Nephron (organoid): ENCODE results near the gene KLHL21.
"Not testable (repeated sequence)": the region's sequence is repeated elsewhere in the genome, so short reads cannot be mapped to it uniquely, and the experiment has no call there.

Experiments used
- H3K27ac Mint-ChIP-seq, 3 experiments: 2 replicates each; pipeline ENCODE4 v1.8.0; 2020; ENCODE audit warnings: mixed read lengths in 3 of 3, mild to moderate bottlenecking in 2 of 3, moderate library complexity in 1 of 3
- H3K27me3 Mint-ChIP-seq: 2 replicates; pipeline ENCODE4 v1.8.0; 2021; ENCODE audit warnings: low read depth, mild to moderate bottlenecking, moderate library complexity, mixed read lengths
- H3K36me3 Mint-ChIP-seq: 2 replicates; pipeline ENCODE4 v1.8.0; 2020; ENCODE audit warnings: low read depth, mixed read lengths
- H3K4me1 Mint-ChIP-seq: 2 replicates; pipeline ENCODE4 v1.8.0; 2020; ENCODE audit warnings: mixed read lengths
- H3K4me3 Mint-ChIP-seq, 3 experiments: 2 replicates each; pipeline ENCODE4 v1.8.0; 2020; ENCODE audit warnings: mild to moderate bottlenecking in 3 of 3, mixed read lengths in 3 of 3, moderate library complexity in 2 of 3
- H3K9me3 Mint-ChIP-seq: 2 replicates; pipeline ENCODE4 v1.8.0; 2020; ENCODE audit warnings: mixed read lengths
- TF ChIP-seq, protein P1 (sequence below), 3 experiments: fragments of 200-600 bp; sonication (generic); IDR thresholded peaks; one replicate each; pipeline ENCODE4 v1.5.0; 2021; ENCODE audit warnings: antibody characterized with exemption in 3 of 3; ENCODE audit not compliant: unreplicated experiment in 3 of 3

The KLHL21 gene

DNA sequence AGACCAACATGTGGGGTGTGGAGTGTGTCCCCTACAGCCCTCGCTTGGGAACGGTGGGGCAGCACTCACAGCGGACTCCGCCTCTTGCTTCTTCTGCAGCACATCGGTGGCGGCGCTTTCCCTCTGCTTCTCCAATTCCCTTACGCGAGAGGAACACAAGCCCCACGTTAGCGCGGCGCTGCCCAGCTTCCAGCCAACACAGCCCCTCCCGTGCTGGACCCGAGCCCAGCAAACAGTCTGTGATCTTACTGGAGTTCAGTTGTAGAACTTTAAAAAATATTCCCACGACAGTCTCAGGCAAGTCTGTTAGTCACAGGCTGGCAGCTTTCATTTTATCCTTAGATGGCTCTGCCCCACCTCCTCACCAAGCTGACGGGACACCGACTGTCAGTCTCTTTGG is 35.6 kb upstream of the KLHL21 start:
- peaks cover 43% of the 10 kb centered on the region for H3K4me1 Mint-ChIP-seq
- H3K36me3 Mint-ChIP-seq = peaks cover 69% of the 10 kb centered on the region
- TF ChIP-seq, protein P1, sequence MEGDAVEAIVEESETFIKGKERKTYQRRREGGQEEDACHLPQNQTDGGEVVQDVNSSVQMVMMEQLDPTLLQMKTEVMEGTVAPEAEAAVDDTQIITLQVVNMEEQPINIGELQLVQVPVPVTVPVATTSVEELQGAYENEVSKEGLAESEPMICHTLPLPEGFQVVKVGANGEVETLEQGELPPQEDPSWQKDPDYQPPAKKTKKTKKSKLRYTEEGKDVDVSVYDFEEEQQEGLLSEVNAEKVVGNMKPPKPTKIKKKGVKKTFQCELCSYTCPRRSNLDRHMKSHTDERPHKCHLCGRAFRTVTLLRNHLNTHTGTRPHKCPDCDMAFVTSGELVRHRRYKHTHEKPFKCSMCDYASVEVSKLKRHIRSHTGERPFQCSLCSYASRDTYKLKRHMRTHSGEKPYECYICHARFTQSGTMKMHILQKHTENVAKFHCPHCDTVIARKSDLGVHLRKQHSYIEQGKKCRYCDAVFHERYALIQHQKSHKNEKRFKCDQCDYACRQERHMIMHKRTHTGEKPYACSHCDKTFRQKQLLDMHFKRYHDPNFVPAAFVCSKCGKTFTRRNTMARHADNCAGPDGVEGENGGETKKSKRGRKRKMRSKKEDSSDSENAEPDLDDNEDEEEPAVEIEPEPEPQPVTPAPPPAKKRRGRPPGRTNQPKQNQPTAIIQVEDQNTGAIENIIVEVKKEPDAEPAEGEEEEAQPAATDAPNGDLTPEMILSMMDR (IDR thresholded peaks at IDR 0.05; ENCODE audit: unreplicated experiment in 3 of 3) = no peak
- no peaks in the 10 kb centered on the region for H3K27me3 Mint-ChIP-seq
- no peak overlapping the region for H3K4me3 Mint-ChIP-seq
- H3K27ac Mint-ChIP-seq = peak overlapping the region in 2 of 3 experiments; percentile 33 to 45
- no peaks in the 10 kb centered on the region for H3K9me3 Mint-ChIP-seq

DNA sequence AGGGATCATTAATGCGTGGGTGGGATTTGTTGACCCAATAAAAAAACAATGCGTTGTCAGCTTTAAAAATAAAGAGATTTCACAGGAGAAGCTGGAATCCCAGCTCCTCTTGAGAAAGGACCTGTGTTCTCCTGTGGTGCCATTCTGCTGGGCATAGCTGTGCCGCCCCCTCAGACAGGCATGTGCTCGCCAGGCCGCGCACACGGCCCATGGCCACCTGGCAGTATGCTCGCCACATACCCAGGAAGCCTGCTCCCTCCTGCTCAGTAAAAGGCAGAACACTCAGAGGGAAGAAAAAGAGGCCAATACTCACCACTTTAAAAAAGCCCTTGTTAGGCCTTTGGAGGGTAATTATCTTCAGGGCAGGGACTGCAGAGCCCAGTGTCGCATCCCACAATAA is 35.1 kb upstream of the KLHL21 start:
- no peaks in the 10 kb centered on the region for H3K9me3 Mint-ChIP-seq
- TF ChIP-seq, protein P1 (IDR thresholded peaks at IDR 0.05; ENCODE audit: unreplicated experiment in 3 of 3) = no peak
- no peak overlapping the region for H3K4me3 Mint-ChIP-seq
- no peaks in the 10 kb centered on the region for H3K27me3 Mint-ChIP-seq
- H3K36me3 Mint-ChIP-seq = peaks cover 70% of the 10 kb centered on the region
- peaks cover 43% of the 10 kb centered on the region for H3K4me1 Mint-ChIP-seq
- H3K27ac Mint-ChIP-seq = peak overlapping the region in 2 of 3 experiments; percentile 33 to 45

DNA sequence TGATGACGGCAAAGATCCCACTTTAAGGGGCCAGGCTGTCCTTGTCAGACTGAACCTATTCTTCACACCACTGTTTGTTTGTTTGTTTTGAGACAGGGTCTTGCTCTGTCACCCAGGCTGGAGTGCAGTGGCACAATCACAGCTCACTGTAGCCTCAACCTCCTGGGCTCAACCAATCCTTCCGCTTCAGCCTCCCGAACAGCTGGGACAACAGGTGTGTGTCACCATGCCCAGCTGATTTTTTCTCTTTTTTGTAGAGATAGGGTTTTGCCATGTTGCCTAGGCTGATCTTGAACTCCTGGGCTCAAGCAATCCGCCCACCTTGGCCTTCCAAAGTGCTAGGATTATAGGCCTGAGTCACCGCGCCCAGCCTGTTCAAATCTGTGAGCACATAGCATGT is 34.1 kb upstream of the KLHL21 start:
- not testable (repeated sequence) for H3K4me3 Mint-ChIP-seq, H3K9me3 Mint-ChIP-seq, H3K27me3 Mint-ChIP-seq, H3K27ac Mint-ChIP-seq
- Mint-ChIP-seq H3K4me1 (peaks cover 40% of the 10 kb centered on the region), H3K36me3 (peaks cover 63% of the 10 kb centered on the region)

DNA sequence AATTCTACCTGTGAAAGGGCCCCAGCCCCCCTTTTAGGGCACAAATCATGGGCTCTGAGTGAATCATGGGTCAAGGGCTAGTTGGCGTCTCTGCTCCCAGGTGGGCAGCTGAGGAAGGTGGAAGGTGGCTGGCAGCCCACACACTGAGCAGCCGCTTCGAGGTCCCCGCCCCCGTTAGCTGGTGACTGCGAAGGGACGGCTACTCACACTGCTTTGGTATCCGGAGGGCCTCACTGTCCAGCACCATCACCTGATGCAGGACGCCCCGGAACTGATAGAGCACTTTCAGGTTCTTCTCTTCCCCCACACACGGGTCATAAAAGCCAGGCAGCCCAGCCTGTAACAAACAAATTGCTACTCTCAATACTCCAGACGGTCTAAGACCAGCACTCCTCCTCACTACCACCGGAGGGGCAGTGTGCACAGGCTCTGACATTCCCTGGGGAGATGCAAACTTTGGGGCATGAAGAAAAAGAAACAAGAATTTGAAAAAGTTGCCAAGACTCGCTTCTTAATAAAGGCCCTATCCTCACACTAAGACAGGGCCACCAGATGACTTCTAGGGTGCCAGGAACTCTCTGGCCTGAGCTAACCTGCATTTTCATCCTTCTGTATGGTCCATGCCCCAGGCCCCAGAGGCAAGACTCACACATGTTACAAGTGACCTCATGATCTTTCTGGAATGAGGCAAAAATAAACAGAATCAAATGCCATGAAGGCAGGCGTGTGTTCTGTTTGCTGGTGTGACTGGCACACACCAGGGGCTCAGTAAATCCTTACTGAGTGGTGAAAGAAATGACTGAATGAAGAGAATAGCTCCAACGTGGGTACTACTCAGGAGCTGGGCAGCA is 33.5 kb upstream of the KLHL21 start:
- TF ChIP-seq, protein P1 (IDR thresholded peaks at IDR 0.05; ENCODE audit: unreplicated experiment in 3 of 3) = no peak
- Mint-ChIP-seq H3K4me3 (no peak overlapping the region), H3K36me3 (peaks cover 59% of the 10 kb centered on the region), H3K27ac (peak overlapping the region in 1 of 3 experiments; percentile 7), H3K27me3 (no peaks in the 10 kb centered on the region), H3K9me3 (no peaks in the 10 kb centered on the region), H3K4me1 (peaks cover 40% of the 10 kb centered on the region)

DNA sequence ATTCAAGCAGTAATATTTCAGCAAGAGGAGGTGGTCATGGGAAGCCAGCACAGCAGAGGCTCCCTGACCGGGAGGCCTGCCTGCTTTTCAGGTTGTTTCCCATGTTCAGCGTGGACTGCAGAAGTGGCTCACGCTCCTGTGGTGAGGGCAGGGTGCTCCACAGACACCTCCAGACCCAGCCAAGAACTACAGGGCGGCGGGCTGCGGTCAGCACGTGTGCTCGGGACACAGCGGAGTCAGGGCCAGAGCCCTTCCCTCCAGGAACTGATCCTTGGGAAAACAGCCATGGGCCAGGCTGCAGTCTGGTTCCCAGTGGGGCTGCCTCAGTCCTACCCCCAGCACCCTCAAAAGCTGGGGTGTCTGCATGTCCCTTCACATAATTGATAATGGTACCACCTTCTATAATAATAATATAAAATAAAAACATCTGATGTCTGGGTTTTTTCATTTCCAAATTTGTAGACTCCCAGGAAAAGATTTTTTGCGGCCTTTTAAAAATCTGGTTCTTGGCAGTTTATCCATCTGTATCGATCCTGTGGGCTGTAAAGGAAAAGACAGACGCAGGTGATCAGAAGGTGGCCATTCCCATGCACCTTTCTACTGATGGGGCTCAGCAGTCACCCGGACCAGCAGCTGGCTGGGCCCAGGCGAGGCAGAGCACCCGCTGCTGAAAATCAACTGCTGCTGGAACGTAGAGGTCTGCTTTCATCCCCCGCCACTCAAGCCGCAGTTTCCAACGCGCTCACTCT is 32.7 kb upstream of the KLHL21 start:
- Mint-ChIP-seq H3K4me1 (peaks cover 40% of the 10 kb centered on the region), H3K9me3 (no peaks in the 10 kb centered on the region), H3K27ac (no peak overlapping the region), H3K4me3 (no peak overlapping the region), H3K27me3 (no peaks in the 10 kb centered on the region), H3K36me3 (peaks cover 54% of the 10 kb centered on the region)
- TF ChIP-seq, protein P1 (IDR thresholded peaks at IDR 0.05; ENCODE audit: unreplicated experiment in 3 of 3) = no peak

DNA sequence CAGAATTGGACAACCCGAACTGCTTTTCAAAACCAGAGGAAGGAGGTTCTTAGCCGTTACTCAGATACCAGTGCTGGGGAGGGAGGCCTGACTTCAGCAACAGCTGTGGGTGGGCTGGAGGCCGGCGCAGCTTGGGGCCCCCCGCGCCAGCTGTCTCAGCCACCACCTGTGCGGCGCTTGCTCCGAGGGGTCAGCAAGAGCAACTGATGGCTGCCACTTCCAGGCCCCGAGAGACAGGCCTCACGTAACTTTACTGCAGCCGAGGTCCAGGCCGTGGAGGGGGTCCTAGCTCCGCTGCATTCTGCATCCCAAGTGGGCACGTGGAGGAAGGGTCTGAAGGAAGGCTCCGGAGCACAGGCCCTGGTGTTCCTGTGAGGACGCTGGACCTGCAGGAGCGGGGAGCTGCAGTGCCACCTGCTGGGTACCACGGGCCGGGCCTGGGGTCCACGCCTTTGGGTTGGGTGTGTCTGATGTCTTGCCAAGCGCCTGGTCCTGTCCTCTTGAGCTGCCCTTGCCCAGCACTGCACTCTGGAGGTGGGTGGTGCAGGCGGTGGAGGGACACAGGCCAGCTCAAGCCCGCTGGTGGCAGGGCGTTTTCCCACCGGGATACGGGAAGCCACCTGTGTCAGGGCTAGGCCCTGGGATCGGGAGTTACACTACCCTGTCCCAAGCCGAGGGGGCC is 31.8 kb upstream of the KLHL21 start:
- H3K9me3 Mint-ChIP-seq = no peaks in the 10 kb centered on the region
- H3K27ac Mint-ChIP-seq = peak overlapping the region in 2 of 3 experiments; percentile 27 to 67
- no peaks in the 10 kb centered on the region for H3K27me3 Mint-ChIP-seq
- TF ChIP-seq, protein P1 (IDR thresholded peaks at IDR 0.05; ENCODE audit: unreplicated experiment in 3 of 3) = peak; percentile 40 to 43 (median 42)
- H3K4me3 Mint-ChIP-seq = peak overlapping the region in 1 of 3 experiments; percentile 55
- H3K36me3 Mint-ChIP-seq = peaks cover 58% of the 10 kb centered on the region
- peaks cover 40% of the 10 kb centered on the region for H3K4me1 Mint-ChIP-seq
